Liver (tissue), 9 donors: ENCODE data around the gene EXT2. TPM values are rescaled to one million over a fixed set of nuclear protein-coding genes. Genes with fewer than 3 reads are reported as not detected.

Experiments
- DNase-seq: peaks from one replicate; pipeline ENCODE4 v3.0.0-alpha.2; 2017; ENCODE audit warnings: low spot score
- H3K27ac ChIP-seq, 2 donors: one replicate each; pipeline ENCODE4 v1.7.0; 2013; ENCODE audit warnings: inconsistent platforms in 2 of 2, low read length in 2 of 2, control low read depth in 1 of 2, low read depth in 1 of 2, mild to moderate bottlenecking in 1 of 2
- H3K27me3 ChIP-seq, 4 donors: one replicate each; pipeline versions ENCODE4 v1.6.1 to v1.7.0; 2013; ENCODE audit warnings: low read length in 3 of 4, inconsistent platforms in 1 of 4, mild to moderate bottlenecking in 1 of 4, moderate library complexity in 1 of 4; ENCODE audit not compliant: control insufficient read depth in 4 of 4, insufficient read depth in 4 of 4
- H3K36me3 ChIP-seq, 4 donors: one replicate each; pipeline versions ENCODE4 v1.6.1 to v1.7.0; 2013; ENCODE audit warnings: low read length in 3 of 4, mild to moderate bottlenecking in 3 of 4, low read depth in 1 of 4, moderate library complexity in 1 of 4; ENCODE audit not compliant: control insufficient read depth in 4 of 4, insufficient read depth in 3 of 4
- H3K4me1 ChIP-seq, 4 donors: one replicate each; pipeline versions ENCODE4 v1.6.1 to v1.7.0; 2013; ENCODE audit warnings: low read length in 3 of 4, mild to moderate bottlenecking in 3 of 4, moderate library complexity in 1 of 4; ENCODE audit not compliant: control insufficient read depth in 4 of 4, insufficient read depth in 4 of 4
- H3K4me3 ChIP-seq, 3 donors: one replicate each; pipeline versions ENCODE4 v1.6.1 to v1.7.0; 2013; ENCODE audit warnings: low read length in 3 of 3, control low read depth in 1 of 3, low read depth in 1 of 3, mild to moderate bottlenecking in 1 of 3
- H3K9ac ChIP-seq, 2 donors: one replicate each; pipeline ENCODE4 v1.7.0; 2013; ENCODE audit warnings: low read length in 2 of 2, mild to moderate bottlenecking in 2 of 2, moderate library complexity in 2 of 2, control low read depth in 1 of 2, low read depth in 1 of 2
- H3K9me3 ChIP-seq, 4 donors: one replicate each; pipeline versions ENCODE4 v1.6.1 to v1.7.0; 2013; ENCODE audit warnings: low read length in 3 of 4; ENCODE audit not compliant: control insufficient read depth in 4 of 4
- ATF3 ChIP-seq: IDR thresholded peaks from 2 replicates; pipeline ENCODE4 v1.6.1; 2016; ENCODE audit warnings: antibody characterized with exemption
- CTCF ChIP-seq: fragments of 150-350 bp; IDR thresholded peaks from 2 replicates; pipeline ENCODE4 v1.5.1; 2017; ENCODE audit warnings: improper control_type of control experiment, low read depth, low read length; ENCODE audit not compliant: missing input control
- EGR1 ChIP-seq, 2 donors: IDR thresholded peaks; 2 replicates each; pipeline ENCODE4 v1.6.1; 2016 to 2018; ENCODE audit warnings: antibody characterized with exemption in 2 of 2, low read depth in 2 of 2
- FOXA1 ChIP-seq: IDR thresholded peaks from 2 replicates; pipeline ENCODE4 v1.6.1; 2016; ENCODE audit warnings: antibody characterized with exemption
- FOXA2 ChIP-seq: IDR thresholded peaks from 2 replicates; pipeline ENCODE4 v1.6.1; 2016; ENCODE audit warnings: antibody characterized with exemption
- GABPA ChIP-seq, 2 donors: IDR thresholded peaks in 1 of 2; conservative IDR thresholded peaks in 1 of 2; 2 replicates each; pipeline ENCODE4 v1.6.1; 2016; ENCODE audit warnings: antibody characterized with exemption in 2 of 2, mild to moderate bottlenecking in 1 of 2, moderate library complexity in 1 of 2
- HNF4A ChIP-seq, 2 donors: conservative IDR thresholded peaks; 2 replicates each; pipeline ENCODE4 v1.6.1; 2016; ENCODE audit warnings: antibody characterized with exemption in 2 of 2, mild to moderate bottlenecking in 2 of 2
- NR2F2 ChIP-seq: IDR thresholded peaks from 2 replicates; pipeline ENCODE4 v1.6.1; 2016; ENCODE audit warnings: antibody characterized with exemption
- RAD21 ChIP-seq, 2 donors: IDR thresholded peaks; 2 replicates each; pipeline ENCODE4 v1.6.1; 2016; ENCODE audit warnings: antibody characterized with exemption in 2 of 2, mild to moderate bottlenecking in 2 of 2
- REST ChIP-seq: IDR thresholded peaks from 2 replicates; pipeline ENCODE4 v1.6.1; 2016; ENCODE audit warnings: antibody characterized with exemption, mild to moderate bottlenecking
- ZBTB33 ChIP-seq: IDR thresholded peaks from 2 replicates; pipeline ENCODE4 v1.6.1; 2016; ENCODE audit warnings: antibody characterized with exemption
- WGBS: extraction: QIAGEN DNeasy Blood & Tissue Kit; methylation state at CpG from one replicate; pipeline ENCODE4 v1.1.7; 2013; 5-methylcytosine and 5-hydroxymethylcytosine counted together
- polyA plus RNA-seq, 2 donors: library from polyadenylated mRNA; stranded (reverse) in 1 of 2; unstranded in 1 of 2; fragments of 200-250 nt in 1 of 2; fragments of >200 nt in 1 of 2; fragmentation: Nextera tagmentation in 1 of 2; extraction: Ambion mirVana in 1 of 2; gene quantifications; one replicate each; pipeline versions ENCODE4 v1.2.1 to v1.2.3, GENCODE V29; 2013 to 2015
- total RNA-seq, 2 donors: library from RNA; depleted of rRNA; stranded (reverse); fragments of >200 nt; gene quantifications; one replicate each; pipeline ENCODE4 v1.2.3, GENCODE V29; 2014
- donor health status: healthy.
- donor health status: healthy.
- donor health status: healthy.
- donor health status: healthy.
- donor health status: healthy.

EXT2 gene
- total and polyA plus RNA-seq, 4 donors, result 8.4 to 36.1 (median 29.8) TPM

GRCh38 chr11:44150401-44150800 lies 54.9 kb downstream of the EXT2 start:
- 94% methylated on average over 1 of the region's 1 CpG for WGBS

More at GRCh38 chr11:44150401-44150800, 54.9 kb downstream of the EXT2 start:
- Histone ChIP-seq H3K9ac (no peak overlapping the region), H3K4me3 (no peak overlapping the region), H3K9me3 (no peaks in the 10 kb centered on the region), H3K36me3 (peaks cover 0 to 3% (median 1%) of the 10 kb centered on the region in 4 donors), H3K27ac (no peak overlapping the region), H3K4me1 (no peaks in the 10 kb centered on the region), H3K27me3 (no peaks in the 10 kb centered on the region)
- TF ChIP-seq NR2F2 (no peak), HNF4A (conservative IDR thresholded peaks at IDR 0.05) (no peak), GABPA (IDR thresholded peaks at IDR 0.05 in 1 of 2, conservative IDR thresholded peaks at IDR 0.05 in 1 of 2) (no peak), ATF3 (no peak), FOXA1 (no peak), ZBTB33 (no peak), FOXA2 (no peak), REST (no peak), CTCF (no peak), EGR1 (IDR thresholded peaks at IDR 0.05; ENCODE audit: low read depth in 2 of 2) (no peak), RAD21 (IDR thresholded peaks at IDR 0.05) (no peak)
- no peak for DNase-seq
